SU-DHL-6 (cell line): ENCODE data around the gene TTLL9.

Experiments
- H2AFZ ChIP-seq: fragments of 200-600 bp; sonication (generic); 2 replicates; pipeline ENCODE4 v1.6.1; 2014; ENCODE audit warnings: low read depth, mild to moderate bottlenecking, moderate library complexity, mixed read lengths, antibody characterized with exemption, low read length; ENCODE audit not compliant: severe bottlenecking
- H3F3A ChIP-seq: fragments of 200-600 bp; shearing (Covaris generic); 2 replicates; pipeline ENCODE4 v1.6.0; 2016; ENCODE audit warnings: antibody characterized with exemption, mild to moderate bottlenecking; ENCODE audit not compliant: insufficient read depth
- H3K27ac ChIP-seq: fragments of 200-600 bp; sonication (generic); 2 replicates; pipeline ENCODE4 v1.5.1; 2016; ENCODE audit warnings: low read depth, mild to moderate bottlenecking, low read length, moderate library complexity, mixed read lengths
- H3K27me3 ChIP-seq: fragments of 200-600 bp; sonication (generic), shearing (Covaris generic); 2 replicates; pipeline ENCODE4 v1.6.0; 2014; ENCODE audit warnings: mild to moderate bottlenecking, low read length
- H3K36me3 ChIP-seq: fragments of 200-600 bp; sonication (generic); 2 replicates; pipeline ENCODE4 v1.6.1; 2014; ENCODE audit warnings: mild to moderate bottlenecking, low read length, mixed read lengths
- H3K4me2 ChIP-seq: fragments of 300-600, 200-600 bp; shearing (Covaris generic), sonication (generic); 2 replicates; pipeline ENCODE4 v1.6.0; 2014; ENCODE audit warnings: low read length, low read depth, mild to moderate bottlenecking; ENCODE audit not compliant: poor library complexity, severe bottlenecking
- H3K4me3 ChIP-seq: fragments of 200-600 bp; sonication (generic); 2 replicates; pipeline ENCODE4 v1.5.1; 2014; ENCODE audit warnings: antibody characterized with exemption, low read length, mild to moderate bottlenecking, mixed read lengths; ENCODE audit not compliant: insufficient read depth, poor library complexity, severe bottlenecking
- H3K79me2 ChIP-seq: fragments of 200-600 bp; sonication (generic); 2 replicates; pipeline ENCODE4 v1.6.1; 2014; ENCODE audit warnings: mild to moderate bottlenecking, low read length, moderate library complexity; ENCODE audit not compliant: insufficient read depth
- H3K9ac ChIP-seq: fragments of 200-600 bp; sonication (generic); 2 replicates; pipeline ENCODE4 v1.7.0; 2014; ENCODE audit warnings: mild to moderate bottlenecking, low read length
- H3K9me2 ChIP-seq: fragments of 200-600 bp; sonication (generic); replicated peaks from 2 replicates; pipeline ENCODE4 v1.6.1; 2014; ENCODE audit warnings: low read length; ENCODE audit not compliant: insufficient read depth
- H3K9me3 ChIP-seq: fragments of 200-600 bp; sonication (generic); 2 replicates; pipeline ENCODE4 v1.6.1; 2014; ENCODE audit warnings: low read length, mixed read lengths; ENCODE audit not compliant: insufficient read depth
- H4K20me1 ChIP-seq: fragments of 200-600 bp; sonication (generic); 2 replicates; pipeline ENCODE4 v1.6.1; 2014; ENCODE audit warnings: low read depth, mild to moderate bottlenecking, antibody characterized with exemption, low read length, moderate library complexity, mixed read lengths
- CTCF ChIP-seq: fragments of 200-600 bp; sonication (generic); IDR thresholded peaks from one replicate; pipeline ENCODE4 v1.5.1; 2017; ENCODE audit warnings: antibody characterized with exemption, mild to moderate bottlenecking, low read length, moderate library complexity; ENCODE audit not compliant: insufficient read depth, poor library complexity, severe bottlenecking
- EZH2phosphoT487 ChIP-seq: fragments of 200-600 bp; sonication (generic), shearing (Covaris generic); conservative IDR thresholded peaks from 2 replicates; pipeline ENCODE4 v1.6.1; 2018; ENCODE audit warnings: mild to moderate bottlenecking, antibody characterized with exemption, low read length, moderate library complexity, mixed read lengths

TTLL9 gene

DNA sequence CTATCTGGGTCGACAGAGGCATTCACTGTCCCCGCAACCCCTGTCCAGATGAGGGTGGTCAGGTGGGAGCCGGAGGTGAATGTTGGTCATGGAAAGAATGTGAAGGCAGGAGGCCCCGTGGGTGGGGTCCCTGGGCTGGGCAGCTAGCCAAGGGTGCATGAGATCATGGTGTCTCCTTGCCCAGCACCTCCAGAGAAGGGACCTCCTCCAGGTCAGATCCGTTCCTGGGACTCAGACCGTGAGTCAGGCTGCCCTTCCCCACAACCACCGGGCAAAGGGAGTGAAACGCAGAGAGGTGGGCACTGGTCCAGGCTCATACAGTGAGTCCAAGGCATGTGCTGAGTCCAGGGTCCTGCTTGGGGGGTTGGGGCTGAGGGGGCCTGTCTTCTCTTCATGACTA lies 28.5 kb upstream of the TTLL9 start:
- Histone ChIP-seq H3K4me2 (no peak overlapping the region), H3F3A (no peaks in the 10 kb centered on the region), H3K36me3 (no peaks in the 10 kb centered on the region), H4K20me1 (no peaks in the 10 kb centered on the region), H3K9ac (no peak overlapping the region), H3K27ac (no peak overlapping the region), H3K27me3 (no peaks in the 10 kb centered on the region), H3K9me2 (no peaks in the 10 kb centered on the region), H2AFZ (no peak overlapping the region), H3K4me3 (no peak overlapping the region), H3K9me3 (no peaks in the 10 kb centered on the region), H3K79me2 (no peaks in the 10 kb centered on the region)
- no peak for TF ChIP-seq CTCF
- no peak for TF ChIP-seq EZH2phosphoT487

GRCh38 chr20:31842471-31843157 lies 27.8 kb upstream of the TTLL9 start:
- H4K20me1 ChIP-seq: no peaks in the 10 kb centered on the region
- H3K4me3 ChIP-seq: no peak overlapping the region
- no peaks in the 10 kb centered on the region for H3K79me2 ChIP-seq
- no peak overlapping the region for H3K9ac ChIP-seq
- no peak overlapping the region for H2AFZ ChIP-seq
- H3K9me3 ChIP-seq: no peaks in the 10 kb centered on the region
- H3K27ac ChIP-seq: no peak overlapping the region
- no peaks in the 10 kb centered on the region for H3K9me2 ChIP-seq
- no peak overlapping the region for H3K4me2 ChIP-seq
- no peaks in the 10 kb centered on the region for H3K27me3 ChIP-seq
- no peaks in the 10 kb centered on the region for H3F3A ChIP-seq
- H3K36me3 ChIP-seq: no peaks in the 10 kb centered on the region
- no peak for TF ChIP-seq CTCF
- TF ChIP-seq EZH2phosphoT487: no peak

DNA sequence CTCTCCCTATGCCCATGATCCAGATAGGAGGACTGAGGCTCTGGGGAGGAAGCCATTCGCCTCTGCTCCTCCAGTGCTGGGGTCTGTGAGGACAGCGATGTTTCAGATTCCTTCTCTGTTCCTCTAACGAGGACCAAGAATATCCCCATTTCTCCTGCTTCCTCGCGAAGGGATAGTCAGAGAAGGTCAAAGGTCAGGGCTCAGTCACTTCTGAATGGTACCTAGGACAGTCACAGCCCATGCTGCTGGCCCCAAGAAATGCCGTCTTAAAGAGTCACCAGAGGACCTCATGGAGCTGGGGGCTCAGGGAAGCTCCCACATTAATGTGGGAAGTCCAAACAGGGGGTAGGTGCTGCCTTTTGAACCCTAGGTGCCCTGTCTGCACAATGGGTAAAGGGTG lies 27.1 kb upstream of the TTLL9 start:
- H3K4me2 ChIP-seq: no peak overlapping the region
- H3K9me3 ChIP-seq: no peaks in the 10 kb centered on the region
- H2AFZ ChIP-seq: no peak overlapping the region
- H3K4me3 ChIP-seq: no peak overlapping the region
- no peak overlapping the region for H3K27ac ChIP-seq
- H3K27me3 ChIP-seq: no peaks in the 10 kb centered on the region
- TF ChIP-seq EZH2phosphoT487 (no peak), CTCF (no peak)
- no peaks in the 10 kb centered on the region for H3K79me2 ChIP-seq
- no peaks in the 10 kb centered on the region for H3F3A ChIP-seq
- no peaks in the 10 kb centered on the region for H4K20me1 ChIP-seq
- H3K9me2 ChIP-seq: no peaks in the 10 kb centered on the region
- H3K9ac ChIP-seq: no peak overlapping the region
- no peaks in the 10 kb centered on the region for H3K36me3 ChIP-seq

DNA sequence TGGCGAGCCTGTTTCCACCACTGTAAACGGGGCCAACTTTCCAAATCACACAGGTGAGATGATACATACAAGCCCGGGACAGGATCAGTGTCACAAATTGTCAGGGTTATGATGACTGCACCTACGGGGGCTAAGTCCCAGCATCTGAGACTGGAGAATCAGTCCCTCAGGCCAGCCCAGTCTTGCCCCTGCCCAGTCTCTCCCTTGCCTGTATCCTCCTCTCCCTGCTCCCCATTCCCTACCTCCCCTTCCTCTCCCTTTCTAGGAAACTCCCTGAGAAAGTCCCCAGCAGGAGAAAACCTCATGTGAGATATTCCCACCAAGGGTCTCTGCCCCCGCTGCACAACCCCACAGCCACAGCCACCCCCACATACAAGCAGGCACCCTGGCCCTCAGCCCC lies 26.6 kb upstream of the TTLL9 start:
- no peak overlapping the region for H3K4me2 ChIP-seq
- H4K20me1 ChIP-seq: no peaks in the 10 kb centered on the region
- H3K9me2 ChIP-seq: no peaks in the 10 kb centered on the region
- H3K27me3 ChIP-seq: no peaks in the 10 kb centered on the region
- TF ChIP-seq EZH2phosphoT487 (no peak), CTCF (no peak)
- H3K9me3 ChIP-seq: no peaks in the 10 kb centered on the region
- H3K79me2 ChIP-seq: no peaks in the 10 kb centered on the region
- no peak overlapping the region for H2AFZ ChIP-seq
- no peaks in the 10 kb centered on the region for H3F3A ChIP-seq
- no peaks in the 10 kb centered on the region for H3K36me3 ChIP-seq
- H3K9ac ChIP-seq: no peak overlapping the region
- no peak overlapping the region for H3K4me3 ChIP-seq
- no peak overlapping the region for H3K27ac ChIP-seq
